HL-60 (cell line): Measurements from ENCODE around the gene NUDT16.
"Not testable (repeated sequence)": the region's sequence is repeated elsewhere in the genome, so short reads cannot be mapped to it uniquely, and the experiment has no call there.

Experiments
- DNase-seq, 2 experiments: peaks; one replicate each; pipeline ENCODE4 v3.0.0-alpha.2; 2010 to 2020; ENCODE audit warnings: low read depth in 1 of 2, low spot score in 1 of 2
- H3K27ac ChIP-seq: fragments of 250-450 bp; sonication (Bioruptor Pico); replicated peaks from 2 replicates; pipeline ENCODE4 v1.5.1; 2020; ENCODE audit warnings: mild to moderate bottlenecking, moderate library complexity
- H3K27me3 ChIP-seq: fragments of 250-450 bp; sonication (Bioruptor Pico); 2 replicates; pipeline ENCODE4 v1.5.1; 2021; ENCODE audit warnings: mild to moderate bottlenecking, moderate library complexity; ENCODE audit not compliant: insufficient read depth, poor library complexity, severe bottlenecking
- H3K4me3 ChIP-seq: replicated peaks from 2 replicates; pipeline ENCODE4 v1.5.1; 2011; ENCODE audit warnings: mild to moderate bottlenecking, control low read depth, low read length; ENCODE audit not compliant: insufficient read depth
- GABPA ChIP-seq: IDR thresholded peaks from 2 replicates; pipeline ENCODE4 v1.6.1; 2012; ENCODE audit warnings: low read depth
- POLR2AphosphoS5 ChIP-seq: IDR thresholded peaks from 2 replicates; pipeline ENCODE4 v1.6.1; 2012; ENCODE audit warnings: low read depth
- SPI1 ChIP-seq: IDR thresholded peaks from 2 replicates; pipeline ENCODE4 v1.6.1; 2012; ENCODE audit warnings: low read depth, mild to moderate bottlenecking, borderline replicate concordance
- TF ChIP-seq, protein P1 (sequence below): IDR thresholded peaks from one replicate; pipeline ENCODE4 v1.5.1; 2011; ENCODE audit warnings: low read length, control low read depth, inconsistent platforms; ENCODE audit not compliant: insufficient read depth
- TF ChIP-seq, protein P2 (sequence below): IDR thresholded peaks from 2 replicates; pipeline ENCODE4 v1.6.1; 2012; ENCODE audit warnings: low read depth; ENCODE audit not compliant: insufficient replicate concordance

The NUDT16 gene

DNA sequence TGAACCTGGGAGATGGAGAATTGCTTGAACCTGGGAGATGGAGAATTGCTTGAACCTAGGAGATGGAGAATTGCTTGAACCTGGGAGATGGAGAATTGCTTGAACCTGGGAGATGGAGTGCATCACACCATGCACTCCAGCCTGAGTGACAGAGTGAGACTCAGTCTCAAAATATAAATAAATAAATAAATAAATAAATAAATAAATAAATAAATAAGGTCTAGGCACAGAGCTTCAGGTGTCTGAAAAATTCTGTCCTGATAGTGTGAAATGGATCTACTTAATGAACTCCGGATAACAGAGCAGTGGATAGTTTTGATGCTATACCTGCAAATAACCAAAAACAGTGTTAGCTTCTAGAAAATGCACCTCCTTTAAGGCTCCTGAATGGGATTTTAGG, 24.3 kb upstream of the NUDT16 start:
- DNase-seq, result no peak
- Histone ChIP-seq H3K4me3 (no peak overlapping the region), H3K27ac (no peak overlapping the region), H3K27me3 (no peaks in the 10 kb centered on the region)
- no peak for TF ChIP-seq GABPA
- TF ChIP-seq, protein P1, sequence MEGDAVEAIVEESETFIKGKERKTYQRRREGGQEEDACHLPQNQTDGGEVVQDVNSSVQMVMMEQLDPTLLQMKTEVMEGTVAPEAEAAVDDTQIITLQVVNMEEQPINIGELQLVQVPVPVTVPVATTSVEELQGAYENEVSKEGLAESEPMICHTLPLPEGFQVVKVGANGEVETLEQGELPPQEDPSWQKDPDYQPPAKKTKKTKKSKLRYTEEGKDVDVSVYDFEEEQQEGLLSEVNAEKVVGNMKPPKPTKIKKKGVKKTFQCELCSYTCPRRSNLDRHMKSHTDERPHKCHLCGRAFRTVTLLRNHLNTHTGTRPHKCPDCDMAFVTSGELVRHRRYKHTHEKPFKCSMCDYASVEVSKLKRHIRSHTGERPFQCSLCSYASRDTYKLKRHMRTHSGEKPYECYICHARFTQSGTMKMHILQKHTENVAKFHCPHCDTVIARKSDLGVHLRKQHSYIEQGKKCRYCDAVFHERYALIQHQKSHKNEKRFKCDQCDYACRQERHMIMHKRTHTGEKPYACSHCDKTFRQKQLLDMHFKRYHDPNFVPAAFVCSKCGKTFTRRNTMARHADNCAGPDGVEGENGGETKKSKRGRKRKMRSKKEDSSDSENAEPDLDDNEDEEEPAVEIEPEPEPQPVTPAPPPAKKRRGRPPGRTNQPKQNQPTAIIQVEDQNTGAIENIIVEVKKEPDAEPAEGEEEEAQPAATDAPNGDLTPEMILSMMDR, result no peak

DNA sequence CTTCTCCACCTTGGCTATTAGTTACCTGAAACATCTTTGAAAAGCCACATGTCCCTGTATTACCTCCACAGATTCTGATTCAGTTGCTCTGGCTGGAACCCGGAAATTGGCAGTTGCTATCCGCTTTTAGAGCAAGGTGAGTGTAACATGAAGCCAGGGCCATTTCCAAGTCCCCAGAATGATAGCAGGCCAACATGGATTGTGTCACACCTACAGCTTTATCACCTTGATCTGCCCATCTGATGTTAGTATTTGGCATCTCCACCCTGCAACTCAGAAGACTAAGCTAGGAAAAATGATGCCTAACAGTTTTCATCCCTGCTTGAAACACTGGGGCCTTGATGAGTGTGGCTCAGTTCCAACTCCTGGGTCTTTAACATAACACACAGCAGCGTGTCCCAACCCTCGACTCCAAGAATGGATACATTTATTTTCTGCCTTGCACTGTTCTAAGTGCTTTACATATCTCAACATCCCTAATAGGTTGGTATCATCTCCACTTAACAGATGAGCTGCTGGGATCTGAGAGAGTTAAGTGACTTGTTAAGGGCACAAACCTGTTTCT, 21.3 kb upstream of the NUDT16 start:
- no peak for DNase-seq
- no peaks in the 10 kb centered on the region for H3K27me3 ChIP-seq
- no peak overlapping the region for H3K27ac ChIP-seq
- no peak overlapping the region for H3K4me3 ChIP-seq
- TF ChIP-seq SPI1, result no peak
- TF ChIP-seq POLR2AphosphoS5, result no peak
- TF ChIP-seq, protein P2, sequence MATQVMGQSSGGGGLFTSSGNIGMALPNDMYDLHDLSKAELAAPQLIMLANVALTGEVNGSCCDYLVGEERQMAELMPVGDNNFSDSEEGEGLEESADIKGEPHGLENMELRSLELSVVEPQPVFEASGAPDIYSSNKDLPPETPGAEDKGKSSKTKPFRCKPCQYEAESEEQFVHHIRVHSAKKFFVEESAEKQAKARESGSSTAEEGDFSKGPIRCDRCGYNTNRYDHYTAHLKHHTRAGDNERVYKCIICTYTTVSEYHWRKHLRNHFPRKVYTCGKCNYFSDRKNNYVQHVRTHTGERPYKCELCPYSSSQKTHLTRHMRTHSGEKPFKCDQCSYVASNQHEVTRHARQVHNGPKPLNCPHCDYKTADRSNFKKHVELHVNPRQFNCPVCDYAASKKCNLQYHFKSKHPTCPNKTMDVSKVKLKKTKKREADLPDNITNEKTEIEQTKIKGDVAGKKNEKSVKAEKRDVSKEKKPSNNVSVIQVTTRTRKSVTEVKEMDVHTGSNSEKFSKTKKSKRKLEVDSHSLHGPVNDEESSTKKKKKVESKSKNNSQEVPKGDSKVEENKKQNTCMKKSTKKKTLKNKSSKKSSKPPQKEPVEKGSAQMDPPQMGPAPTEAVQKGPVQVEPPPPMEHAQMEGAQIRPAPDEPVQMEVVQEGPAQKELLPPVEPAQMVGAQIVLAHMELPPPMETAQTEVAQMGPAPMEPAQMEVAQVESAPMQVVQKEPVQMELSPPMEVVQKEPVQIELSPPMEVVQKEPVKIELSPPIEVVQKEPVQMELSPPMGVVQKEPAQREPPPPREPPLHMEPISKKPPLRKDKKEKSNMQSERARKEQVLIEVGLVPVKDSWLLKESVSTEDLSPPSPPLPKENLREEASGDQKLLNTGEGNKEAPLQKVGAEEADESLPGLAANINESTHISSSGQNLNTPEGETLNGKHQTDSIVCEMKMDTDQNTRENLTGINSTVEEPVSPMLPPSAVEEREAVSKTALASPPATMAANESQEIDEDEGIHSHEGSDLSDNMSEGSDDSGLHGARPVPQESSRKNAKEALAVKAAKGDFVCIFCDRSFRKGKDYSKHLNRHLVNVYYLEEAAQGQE, result no peak
- no peak for TF ChIP-seq GABPA
- TF ChIP-seq, protein P1, result no peak

DNA sequence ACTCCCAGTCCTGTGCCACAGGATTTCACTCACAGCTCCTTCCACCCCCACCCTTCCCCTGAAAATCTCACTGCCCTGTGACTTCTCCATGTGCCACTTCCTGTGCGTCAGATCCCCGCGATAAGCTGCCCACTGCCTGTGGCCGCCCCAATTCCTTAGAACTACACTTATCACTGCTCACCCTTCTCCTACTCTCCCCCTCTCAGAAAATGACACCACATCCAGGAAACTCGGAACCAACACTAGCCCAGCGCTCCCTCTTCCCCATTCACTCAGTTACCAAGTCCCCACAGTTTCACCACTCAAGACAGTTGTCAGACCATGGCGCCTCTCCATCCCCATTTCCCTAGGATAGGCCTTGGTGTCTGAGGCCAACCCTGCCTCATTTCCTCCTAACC, 20.5 kb upstream of the NUDT16 start:
- not testable (repeated sequence) for H3K4me3 ChIP-seq, DNase-seq, H3K27ac ChIP-seq, H3K27me3 ChIP-seq

DNA sequence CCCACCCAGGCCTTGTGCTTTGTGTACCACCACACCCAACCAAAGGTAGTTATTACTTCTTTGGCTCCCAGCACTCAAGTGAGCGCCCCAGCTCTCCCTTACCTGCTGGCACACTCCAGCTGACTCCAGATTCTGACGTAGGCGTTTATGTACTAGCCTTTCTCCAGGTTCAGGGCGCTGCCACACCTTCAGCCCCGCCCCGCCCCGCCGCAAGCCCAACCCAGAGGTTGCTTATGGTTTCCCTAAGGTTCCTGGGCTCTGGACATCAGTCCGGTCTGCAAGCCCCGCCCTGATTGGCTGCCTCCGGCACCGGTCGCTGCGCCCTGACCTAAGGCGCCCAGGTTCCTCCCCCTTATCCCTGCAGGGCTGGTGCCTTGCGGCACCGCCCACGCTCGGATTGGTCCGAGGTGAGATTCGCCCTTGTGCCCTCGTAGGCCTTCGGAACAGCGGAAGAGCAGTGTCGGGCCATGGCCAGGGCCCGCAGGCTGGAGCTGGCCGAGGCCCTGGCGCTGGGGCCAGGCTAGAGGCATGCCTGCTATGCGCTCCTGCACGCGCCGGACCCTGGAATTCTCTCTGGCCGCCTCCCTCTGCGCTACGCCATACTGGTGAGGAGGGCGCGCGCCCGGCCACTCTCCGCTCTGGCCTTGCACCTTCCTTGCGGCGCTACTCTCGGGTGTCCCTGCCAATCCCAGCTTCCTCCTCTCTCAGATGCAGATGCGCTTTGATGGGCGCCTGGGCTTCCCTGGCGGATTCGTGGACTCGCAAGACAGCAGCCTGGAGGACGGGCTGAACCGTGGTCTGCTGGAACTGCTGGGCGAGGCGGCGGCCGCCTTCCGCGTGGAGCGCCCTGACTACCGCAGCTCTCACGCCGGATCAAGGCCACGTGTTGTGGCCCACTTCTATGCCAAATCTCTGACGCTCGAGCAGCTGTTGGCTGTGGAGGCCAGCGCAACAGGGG, 19.8 kb upstream of the NUDT16 start:
- Histone ChIP-seq H3K27ac (no peak overlapping the region), H3K27me3 (peaks cover 4% of the 10 kb centered on the region), H3K4me3 (no peak overlapping the region)
- no peak for DNase-seq
- TF ChIP-seq GABPA, result no peak
- no peak for TF ChIP-seq POLR2AphosphoS5
- TF ChIP-seq, protein P1, result no peak
- TF ChIP-seq SPI1, result no peak
- TF ChIP-seq, protein P2, result no peak
